ENCODE results near the gene ZNF593OS.

The ZNF593OS gene

DNA sequence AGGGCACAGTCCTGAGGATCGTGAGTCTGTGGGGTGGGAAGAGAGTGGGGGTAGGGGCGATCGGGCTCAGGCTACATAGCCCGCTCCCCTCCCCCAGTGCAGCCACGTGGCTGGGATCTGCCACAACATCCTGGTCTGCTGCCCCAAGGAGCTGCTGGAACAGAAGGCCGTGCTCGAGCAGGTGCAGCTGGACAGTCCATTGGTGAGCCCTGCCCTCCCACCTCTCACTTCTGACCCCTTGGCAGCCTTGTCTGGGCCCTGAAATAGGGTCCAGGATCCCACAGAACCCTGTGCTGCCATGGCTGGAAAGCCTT, 10.7 kb upstream of the ZNF593OS start:
- DNase-seq, result no peak

DNA sequence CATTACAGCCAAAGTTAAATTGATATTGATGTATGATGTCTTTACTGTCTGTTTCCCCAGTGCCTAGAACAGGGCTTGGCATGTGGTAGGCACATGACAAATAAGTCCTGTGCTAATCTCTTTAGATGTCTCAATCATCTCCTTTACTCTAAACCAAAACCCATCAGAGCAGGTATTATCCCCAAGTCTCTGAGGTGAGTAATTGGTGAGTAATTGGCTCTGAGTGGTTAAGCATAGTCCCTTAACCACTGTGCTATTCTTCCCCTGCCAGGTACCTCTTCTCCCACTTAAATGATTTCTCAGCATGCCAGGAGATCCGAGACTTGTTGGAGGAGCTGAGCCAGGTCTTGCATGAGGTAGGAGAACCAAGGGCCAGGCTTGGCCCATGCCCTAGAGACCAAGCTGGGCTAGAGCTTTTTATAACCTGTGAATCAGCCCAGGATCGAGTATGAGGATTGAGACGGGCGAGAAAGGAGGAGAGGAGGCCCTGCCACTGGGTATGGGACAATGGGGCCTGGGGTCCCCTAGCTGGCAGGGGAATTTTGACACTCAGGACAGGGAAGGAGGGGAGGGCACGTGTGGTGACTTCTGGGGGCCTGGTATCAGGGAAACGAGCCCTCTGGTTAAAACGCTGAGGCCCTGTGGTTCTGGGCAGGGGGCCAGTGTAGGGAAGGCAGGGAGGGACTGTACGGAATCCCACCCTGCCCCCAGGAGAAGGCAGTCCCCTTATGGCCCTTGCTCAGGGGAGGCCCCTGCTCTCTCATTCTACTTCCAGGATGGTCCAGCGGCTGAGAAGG, 10.2 kb upstream of the ZNF593OS start:
- no peak for DNase-seq

DNA sequence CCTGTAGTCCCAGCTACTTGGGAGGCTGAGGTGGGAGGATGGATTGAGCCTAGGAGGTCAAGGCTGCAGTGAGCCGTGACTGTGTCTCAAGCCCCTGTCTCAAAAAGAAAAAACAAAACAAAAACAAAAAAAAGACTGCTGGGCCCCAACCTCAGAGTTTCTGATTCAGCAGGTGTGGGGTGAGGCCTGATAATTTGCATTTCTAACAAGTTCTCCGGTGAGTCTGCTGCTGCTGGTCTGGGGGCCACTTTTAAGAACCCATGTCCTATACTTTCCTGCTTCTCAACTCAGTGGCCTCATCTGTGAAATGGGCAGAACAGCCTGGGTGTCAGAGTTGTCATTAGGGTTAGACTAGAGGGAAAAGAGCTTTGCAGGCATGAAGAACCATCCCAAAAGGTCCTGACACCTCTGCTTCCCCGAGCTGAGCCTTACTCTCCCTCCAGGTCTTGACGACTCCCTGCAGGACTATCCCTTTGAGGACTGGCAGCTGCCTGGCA, 8.4 kb upstream of the ZNF593OS start:
- DNase-seq, result no peak

DNA sequence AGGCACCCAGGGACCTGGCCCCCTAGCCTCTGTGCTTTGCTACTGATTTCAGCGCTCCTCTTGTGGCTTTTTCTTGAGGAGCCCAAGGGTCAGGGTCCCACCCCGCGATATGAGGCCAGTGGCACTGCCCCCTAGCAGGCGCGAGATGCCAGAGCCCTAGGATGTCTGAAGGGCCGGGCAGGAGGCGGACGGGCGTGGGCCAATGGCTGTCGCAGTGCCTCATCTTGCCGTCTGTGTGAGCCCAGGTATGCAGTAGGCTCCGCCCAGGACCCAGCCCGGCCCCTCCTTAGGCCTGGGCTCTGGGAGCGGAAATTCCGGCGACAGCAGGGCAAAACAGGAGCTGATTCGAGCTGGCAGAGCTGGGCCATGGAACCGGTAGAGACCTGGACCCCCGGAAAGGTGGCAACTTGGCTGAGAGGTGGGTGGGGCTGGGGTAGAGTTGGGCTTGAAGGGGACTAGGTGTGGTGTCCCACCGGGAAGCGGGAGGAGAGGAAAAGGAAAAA, 5.6 kb upstream of the ZNF593OS start, which contains the start of gene CNKSR1:
TSS of gene CNKSR1 (plus strand) at position 310 of the 503 bp plus-strand sequence. CDS start at position 367, 57 bp downstream.
- DNase-seq, result peak in 1 of 2 experiments; percentile 29

DNA sequence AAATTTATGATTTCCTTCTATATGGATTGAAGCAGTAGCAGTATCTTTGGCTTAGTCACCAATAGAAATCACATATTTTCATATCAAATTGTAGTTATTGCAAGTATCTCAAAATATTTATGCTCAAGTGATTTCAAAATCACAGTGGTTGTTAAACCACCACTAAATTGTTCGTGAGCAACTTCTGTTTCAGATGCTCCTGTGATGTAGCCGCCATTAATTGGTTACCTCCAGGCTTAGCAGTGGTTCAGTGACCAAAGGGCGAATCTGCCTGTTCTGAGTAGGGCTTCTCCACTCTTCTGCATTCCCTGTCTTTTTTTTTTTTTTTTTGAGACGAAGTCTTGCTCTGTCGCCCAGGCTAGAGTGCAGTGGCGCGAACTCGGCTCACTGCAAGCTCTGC, 3.7 kb upstream of the ZNF593OS start:
- DNase-seq, result no peak

DNA sequence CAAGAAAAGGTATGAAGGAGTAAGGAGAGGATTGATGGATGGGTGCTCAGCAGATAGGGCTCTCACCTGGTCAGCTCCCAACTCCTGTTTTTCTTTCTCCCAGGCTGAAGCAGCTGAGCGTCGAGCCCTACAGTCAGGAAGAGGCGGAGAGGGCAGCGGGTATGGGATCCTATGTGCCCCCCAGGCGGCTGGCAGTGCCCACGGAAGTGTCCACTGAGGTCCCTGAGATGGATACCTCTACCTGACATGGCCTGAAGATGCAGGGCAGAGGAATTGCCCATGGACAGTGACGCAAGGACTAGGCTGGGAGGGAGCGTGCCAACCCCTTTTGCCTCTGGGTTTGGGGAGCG, 1.2 kb downstream of the ZNF593OS start:
- DNase-seq, result no peak

DNA sequence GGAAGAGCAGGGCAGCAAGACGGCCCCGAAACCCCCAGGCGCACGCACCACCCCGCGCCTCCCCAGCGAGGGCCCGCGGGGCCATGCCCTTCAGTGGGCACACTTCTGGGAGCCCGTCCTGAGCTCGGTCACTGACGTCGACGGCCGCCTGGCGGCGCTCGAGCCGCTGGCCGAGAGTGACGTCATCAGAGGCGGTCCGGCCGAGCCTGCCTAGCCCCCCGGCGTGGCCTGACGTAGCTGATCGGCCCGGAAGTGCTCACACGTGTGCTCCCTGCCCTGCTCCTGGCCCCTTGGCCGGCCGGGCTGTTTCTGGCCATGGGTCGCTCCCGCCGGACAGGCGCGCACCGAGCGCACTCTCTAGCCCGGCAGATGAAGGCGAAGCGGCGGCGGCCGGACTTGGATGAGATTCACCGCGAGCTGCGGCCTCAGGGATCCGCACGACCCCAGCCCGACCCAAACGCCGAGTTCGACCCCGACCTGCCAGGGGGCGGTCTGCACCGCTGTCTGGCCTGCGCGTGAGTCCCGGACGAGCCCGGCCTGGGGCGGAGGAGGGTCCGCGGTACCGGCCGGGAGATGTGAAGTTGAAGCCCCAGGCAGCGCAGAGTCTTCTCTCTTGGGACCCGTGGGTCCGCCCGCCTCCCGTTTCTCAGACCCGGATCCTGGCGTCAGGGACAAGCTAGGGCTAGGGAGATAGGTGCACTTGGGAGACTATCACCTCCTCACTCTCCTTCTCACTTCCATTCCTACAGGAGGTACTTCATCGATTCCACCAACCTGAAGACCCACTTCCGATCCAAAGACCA, 1.8 kb downstream of the ZNF593OS start, which contains the start of gene ZNF593:
TSS of gene ZNF593 (plus strand) at position 240 of the 803 bp plus-strand sequence. CDS start at position 316, 76 bp downstream.
- DNase-seq, result peak; percentile 41 to 67

DNA sequence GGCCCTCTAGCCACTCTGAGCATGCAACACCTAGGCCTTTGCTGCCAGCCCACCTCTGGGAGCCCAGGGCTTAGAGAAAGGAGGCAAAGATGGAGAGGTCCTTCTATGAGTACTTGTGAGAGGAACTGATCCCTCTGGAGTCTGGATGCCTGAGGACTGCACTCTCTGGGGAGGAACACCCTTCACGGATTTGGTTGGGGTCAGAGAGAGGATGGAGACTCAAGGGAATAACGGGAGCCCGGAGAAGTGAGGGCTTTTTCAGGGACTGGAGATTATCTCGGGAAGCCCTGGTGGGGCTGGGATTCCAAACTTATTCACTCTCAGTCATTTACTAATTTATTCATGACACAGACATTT, 2.5 kb downstream of the ZNF593OS start:
- DNase-seq, result no peak

DNA sequence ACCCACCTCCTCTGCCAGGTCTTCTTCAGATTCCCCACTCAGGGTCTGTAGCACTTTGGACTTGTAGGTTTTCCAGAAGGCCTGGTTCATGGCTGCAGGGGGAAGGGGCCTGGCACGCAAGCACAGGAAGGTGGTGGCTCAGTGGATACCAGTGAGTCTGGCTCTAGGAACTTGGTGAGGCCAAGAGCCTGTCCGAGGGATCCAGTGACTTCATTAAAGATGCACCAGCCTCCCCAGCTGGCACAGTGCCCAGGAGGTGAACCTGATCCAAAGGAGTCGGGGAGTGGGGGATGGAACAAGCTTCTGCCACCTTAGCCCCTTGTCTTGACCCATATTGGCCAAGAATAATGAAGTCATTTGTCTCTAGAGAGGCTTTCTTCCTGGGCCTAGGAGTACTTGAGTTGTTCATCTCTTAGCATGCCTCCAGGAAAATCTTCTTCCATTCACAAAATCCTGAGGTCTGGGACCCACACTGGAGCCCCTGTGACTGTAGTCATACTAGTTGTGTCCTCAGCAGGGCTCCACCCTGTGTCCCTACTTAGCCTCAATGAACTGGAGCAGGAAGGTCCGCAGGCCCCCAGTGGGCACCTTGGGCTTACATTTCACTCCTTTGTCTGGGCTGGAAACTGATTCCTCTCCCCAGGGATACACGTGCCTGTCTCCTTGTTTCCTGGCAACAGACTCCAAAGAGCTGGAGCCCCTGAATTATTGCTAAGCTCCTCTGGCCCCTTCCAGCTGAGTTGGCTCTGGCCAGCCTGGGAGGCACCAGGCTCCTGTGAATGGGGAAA, 3.0 kb downstream of the ZNF593OS start, which contains the start of gene C1orf232:
TSS of gene C1orf232 (minus strand) at position 554 of the 788 bp plus-strand sequence. CDS start at position 90, 464 bp downstream.
- DNase-seq, result peak; percentile 60 to 65

DNA sequence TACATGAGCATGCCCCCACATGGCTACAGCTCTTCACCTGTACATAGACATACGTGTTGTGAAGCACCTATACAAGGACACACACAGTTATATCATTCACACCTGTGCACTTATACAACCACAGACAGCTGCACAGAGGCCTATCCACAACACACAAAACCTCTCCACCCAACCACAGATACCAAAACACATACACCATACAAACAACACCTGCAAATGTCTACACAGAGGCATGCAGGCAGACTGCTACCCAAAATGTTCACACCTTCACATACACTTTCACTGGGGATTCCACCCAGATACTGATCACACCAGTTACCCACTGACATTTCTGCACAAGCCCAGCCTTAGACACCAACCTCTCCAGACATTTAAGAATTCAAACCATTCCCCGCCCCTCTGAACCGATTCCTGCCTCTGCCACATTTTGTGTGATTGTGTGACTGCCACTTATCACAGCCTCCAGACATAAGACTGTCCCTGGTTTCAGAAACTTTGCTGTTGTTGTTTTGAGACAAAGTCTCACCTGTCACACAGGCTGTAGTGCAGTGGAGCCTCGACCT, 4.8 kb downstream of the ZNF593OS start:
- DNase-seq, result no peak

DNA sequence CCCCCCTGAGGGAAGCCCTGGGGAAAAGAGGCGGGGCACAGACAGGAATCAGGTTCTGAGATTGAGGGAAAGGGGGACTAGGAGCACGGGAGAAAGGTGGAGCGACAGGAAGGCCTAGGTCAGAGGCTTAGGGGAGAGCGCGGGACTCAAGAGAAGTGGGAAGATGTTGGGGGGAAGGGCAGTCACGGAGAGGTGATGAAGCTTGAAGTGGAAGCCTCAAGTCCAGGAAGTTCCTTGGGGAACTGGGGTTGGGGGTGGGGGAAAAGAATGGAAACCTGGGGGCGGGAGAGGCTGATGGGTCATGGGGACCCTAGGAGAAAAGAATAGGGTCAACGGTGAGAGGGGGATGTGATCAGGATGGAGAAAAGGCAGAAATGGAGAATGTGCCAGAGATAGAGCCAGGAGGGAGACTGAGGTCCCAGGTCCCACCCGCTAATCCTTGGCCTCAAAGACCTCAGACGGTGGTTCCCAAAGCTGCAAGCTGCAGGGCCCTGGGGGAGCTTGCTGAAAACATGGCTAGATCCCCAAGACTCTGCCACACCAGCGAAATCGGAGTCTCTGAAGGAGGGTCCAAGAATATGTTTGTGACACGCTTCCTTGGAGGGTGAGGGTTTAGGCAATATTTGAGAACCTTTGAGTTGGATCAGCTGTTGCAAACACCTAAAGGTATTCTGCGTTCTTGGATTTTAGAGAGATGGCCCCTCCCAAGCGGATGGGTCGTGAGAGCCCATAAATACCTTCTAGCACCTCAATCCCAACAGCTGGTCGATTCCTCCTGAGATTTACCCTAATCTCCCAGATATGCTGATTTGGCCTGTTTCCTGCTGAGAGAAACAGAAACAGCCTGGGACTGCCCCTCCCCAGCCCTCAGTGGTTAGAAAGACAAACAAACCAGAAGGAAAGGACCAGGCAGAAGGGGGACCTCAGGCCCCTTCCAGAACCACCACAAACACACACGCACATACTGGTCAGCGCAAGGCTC, 6.5 kb downstream of the ZNF593OS start:
- no peak for DNase-seq

DNA sequence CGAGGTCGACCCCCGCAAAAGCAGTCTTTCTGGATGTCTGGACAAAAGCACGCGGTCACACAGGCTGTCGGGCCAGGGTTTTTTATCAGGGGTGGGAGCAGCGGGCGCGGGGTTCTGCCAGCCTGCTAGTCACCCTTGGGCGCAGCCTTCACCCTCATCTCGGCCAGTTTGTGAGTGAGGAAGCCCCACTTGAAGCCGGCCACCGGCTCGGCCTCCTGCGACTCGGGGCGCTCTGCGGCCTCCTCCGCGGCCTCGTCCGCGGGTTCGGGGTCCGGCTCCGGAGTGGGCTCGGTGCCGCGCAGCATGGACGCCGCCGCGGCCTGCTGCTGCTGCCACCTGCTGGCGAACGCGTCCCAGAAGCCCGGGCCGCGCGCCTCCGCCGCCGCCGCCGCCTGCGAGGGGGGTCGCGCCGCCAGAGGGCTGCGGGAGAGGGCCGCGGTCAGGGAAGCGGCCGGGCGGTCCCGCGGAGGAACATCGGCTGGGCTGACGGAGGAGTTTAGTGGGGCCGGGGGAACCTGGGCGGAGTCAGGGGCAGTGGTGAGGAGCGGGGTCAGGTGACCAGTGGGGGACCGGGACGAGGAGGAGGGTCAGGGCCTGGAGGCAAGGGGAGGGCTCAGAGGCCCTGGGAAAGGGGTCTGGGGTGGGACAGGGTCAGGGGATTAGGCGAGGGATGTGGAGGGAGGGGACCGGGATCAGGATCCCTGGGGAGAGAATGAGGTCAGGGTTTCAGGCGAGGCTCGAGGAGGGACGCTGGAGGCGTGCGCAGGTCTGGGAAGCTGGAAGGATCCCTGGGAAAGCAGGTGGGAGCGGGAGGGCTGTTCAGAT, 7.4 kb downstream of the ZNF593OS start:
- no peak for DNase-seq

DNA sequence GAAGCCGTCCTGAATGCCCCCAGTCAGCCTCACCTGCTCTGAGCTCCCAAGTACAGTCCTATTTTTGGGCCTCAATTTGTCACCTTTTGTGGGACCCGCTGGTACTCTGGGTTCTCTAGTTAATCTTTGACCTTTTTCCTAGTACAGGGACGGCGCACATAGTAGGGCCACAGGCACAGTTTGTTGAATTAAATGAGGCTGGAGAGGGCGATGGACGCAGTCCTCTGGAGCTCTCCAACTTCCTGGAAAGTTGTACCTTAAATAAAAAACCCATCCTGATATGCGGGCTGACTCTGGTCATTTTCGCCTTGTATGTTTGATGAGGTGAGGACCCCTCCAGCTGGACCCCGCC, 8.0 kb downstream of the ZNF593OS start:
- DNase-seq, result no peak

DNA sequence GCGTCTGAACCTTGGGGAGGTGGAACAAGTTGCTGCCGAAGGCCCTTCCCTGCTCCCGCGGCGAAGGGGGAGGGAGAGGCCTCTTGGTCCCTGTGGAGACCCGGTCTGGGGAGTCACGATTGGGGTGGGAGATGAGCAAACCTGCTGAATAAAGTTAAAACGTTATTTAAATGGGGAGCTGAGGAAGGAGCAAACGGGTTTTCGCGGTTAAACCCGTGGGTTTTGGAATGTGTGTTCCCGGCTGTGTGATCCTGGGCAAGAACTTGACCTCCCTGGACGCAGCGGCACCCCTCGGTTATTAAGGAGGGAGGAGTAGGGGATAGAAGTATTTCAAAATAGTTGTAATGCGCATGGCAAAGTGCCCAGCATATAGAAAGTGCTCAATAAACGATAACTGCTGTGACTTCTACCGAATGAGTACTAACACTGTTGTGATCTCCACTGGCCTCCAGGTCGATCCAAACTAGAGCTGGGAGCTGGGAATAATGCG, 9.4 kb downstream of the ZNF593OS start:
- DNase-seq, result no peak

DNA sequence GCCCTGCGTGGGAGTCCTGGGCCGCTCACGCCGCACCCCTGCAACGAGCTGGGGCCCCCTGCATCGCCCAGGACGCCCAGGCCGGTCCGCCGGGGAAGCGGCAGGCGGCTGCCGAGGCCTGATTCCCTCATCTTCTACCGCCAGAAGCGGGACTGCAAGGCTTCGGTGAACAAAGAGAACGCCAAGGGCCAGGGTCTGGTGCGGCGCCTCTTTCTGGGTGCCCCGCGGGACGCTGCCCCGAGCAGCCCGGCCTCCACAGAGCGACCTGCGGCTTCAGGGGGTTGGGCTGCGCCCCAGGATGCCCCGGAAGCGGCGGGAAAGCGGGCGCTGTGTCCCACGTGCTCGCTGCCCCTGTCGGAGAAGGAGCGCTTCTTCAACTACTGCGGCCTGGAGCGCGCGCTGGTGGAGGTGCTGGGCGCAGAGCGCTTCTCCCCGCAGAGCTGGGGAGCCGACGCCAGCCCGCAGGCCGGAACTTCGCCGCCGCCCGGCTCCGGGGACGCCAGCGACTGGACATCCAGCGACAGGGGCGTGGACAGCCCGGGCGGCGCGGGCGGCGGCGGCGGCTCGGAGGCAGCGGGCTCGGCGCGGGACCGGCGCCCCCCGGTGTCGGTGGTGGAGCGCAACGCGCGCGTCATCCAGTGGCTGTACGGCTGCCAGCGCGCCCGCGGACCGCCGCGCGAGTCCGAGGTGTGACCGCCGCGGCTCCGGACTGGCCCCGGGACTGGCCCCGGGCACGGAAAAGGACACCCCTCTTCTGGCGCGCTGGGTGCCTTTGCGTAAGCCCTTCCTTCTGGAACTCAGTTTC, 10.0 kb downstream of the ZNF593OS start:
- no peak for DNase-seq

DNA sequence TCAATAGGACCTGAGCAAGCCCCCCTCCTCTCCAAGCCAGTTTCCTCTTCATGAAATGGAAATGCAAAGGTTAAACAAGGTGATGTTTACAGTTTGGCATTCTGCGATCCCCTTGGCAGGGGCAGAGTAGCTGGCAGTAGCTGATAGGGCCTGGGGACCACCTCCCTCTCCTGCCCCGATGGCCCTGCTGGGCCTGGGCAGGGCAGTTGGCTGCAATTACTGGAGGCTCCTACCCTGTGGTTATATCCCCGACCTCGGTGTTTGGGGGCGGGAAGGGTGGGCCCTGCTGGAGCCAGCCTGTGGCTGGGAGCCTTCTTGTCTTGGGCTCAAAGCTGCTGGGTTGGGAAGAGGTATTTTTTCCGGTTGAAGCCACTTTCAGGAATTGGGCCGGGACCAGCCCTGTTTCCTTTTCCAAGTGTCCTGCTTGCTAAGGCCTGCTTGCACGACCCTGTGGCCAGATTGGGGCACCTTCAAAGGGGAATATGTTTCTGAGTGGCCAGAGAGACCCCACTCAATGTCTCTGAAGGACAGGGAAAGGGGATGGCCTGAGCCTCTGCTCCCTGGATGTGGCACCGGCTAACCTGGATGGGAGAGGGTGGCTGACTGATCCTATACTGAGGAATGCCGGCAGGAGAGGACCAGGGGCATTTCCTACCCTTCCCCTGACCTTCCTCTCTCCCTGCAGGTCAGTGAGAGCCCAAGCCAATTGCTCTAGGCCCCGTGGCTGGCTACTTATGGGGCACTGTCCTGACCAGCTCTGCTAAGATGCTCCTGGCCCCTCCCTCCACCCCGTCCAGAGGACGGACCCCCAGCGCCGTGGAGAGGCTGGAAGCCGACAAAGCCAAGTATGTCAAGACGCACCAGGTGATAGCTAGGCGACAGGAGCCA, 10.9 kb downstream of the ZNF593OS start:
- no peak for DNase-seq

DNA sequence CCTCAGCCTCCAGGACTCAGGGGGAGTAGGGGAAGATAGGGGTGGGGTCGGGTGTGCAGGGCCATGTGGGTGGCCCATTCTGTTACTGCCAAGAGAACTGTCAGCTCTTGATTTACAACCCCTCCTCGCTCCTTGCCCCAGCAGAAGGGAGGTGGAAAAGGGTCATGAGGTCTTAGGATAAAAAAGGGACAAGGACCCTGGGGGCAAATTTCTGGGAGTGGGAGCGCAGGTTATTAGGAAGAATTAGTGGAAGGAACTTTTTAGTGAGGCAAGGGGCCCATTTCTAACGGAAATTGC, 11.9 kb downstream of the ZNF593OS start:
- no peak for DNase-seq

DNA sequence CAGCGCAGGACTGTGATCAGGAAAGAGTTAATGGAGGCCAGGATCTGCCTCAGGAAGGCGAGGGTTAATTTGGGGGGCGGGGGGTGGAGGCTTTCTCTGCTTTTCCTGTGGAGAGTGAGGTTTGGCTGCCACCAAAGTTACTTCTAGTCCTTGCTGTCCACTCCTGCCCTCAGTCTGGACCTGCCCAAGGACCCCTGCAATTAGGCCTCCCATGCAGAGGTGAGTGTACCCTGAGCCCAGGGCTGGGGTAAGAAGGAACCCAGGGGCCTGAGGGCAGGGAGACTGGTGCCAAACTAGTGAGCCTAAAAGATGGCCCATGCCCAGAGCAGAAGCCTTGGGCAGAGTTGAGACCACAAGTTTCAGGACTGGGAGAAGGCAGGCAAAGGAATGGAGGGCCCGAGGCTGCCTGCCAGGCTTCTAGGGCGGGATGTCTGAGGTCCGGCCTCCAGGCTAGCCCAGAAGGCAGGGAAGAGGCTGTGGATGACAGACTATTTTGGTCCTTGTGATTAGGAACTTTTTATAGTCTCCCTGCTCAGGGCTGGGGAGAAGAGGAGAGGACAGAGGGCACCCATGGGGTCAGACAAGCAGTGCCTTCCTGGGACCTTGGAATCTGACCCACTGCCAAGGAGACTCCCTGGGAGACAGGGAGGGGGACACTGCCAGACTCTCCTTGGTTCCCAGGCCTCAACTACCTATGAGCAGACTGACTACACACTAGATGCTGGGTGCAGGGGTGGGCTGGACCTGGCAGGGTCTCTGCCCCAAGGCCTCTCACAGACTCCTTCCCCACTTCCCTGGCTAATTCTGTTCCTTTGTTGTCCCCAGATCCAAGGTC, 12.5 kb downstream of the ZNF593OS start, which contains the start of gene FAM110D:
TSS of gene FAM110D (plus strand) at position 172 of the 835 bp plus-strand sequence. CDS start 2,213 bp downstream, outside the sequence.
- no peak for DNase-seq
